ENCODE data around the gene SLC16A12. TPM values are rescaled to one million over a fixed set of nuclear protein-coding genes. Genes with fewer than 3 reads are reported as not detected.
"Not testable (repeated sequence)": the region's sequence is repeated elsewhere in the genome, so short reads cannot be mapped to it uniquely, and the experiment has no call there.

SLC16A12 gene
- total RNA-seq, 1 experiment from 2014 or later, result 0.12 TPM

DNA sequence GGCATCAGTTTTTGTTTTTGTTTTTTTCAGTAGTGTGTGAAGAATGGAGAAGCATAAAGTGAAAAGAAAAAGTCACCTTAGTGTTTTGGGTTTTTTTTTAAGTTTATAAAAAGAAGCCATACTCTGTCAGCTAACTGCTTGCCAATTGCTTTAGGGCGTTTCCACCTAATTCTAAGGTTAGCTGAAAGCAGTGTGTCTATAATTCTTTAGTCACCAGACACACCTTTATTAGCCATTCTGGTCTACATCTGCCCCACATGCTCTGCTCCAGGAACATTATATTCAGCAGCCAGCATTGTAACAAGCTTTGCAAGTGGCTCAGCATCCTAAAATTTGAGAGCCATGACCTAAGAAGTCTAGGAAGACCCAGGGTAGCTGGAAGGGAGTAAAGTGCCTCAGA, 14.1 kb upstream of the SLC16A12 start:
- DNase-seq (ENCODE audit: low read depth), result no peak

DNA sequence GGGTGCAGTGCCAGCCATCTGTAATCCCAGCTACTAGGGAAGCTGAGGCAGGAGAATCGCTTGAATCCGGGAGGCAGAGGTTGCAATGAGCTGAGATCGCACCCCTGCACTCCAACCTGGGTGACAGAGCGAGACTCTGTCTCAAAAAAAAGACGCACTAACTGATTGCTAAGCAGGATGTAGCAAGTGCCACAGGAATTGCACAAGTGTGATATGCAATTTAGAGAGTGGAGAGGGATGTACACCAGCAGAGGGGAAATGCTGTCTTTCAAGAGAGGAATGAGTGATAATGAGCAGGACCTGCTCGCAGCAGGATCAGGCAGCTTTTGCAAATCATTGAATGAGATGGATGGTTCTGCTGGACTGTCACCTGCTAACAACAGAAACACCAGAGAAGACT, 13.3 kb upstream of the SLC16A12 start:
- no peak for DNase-seq (ENCODE audit: low read depth)

DNA sequence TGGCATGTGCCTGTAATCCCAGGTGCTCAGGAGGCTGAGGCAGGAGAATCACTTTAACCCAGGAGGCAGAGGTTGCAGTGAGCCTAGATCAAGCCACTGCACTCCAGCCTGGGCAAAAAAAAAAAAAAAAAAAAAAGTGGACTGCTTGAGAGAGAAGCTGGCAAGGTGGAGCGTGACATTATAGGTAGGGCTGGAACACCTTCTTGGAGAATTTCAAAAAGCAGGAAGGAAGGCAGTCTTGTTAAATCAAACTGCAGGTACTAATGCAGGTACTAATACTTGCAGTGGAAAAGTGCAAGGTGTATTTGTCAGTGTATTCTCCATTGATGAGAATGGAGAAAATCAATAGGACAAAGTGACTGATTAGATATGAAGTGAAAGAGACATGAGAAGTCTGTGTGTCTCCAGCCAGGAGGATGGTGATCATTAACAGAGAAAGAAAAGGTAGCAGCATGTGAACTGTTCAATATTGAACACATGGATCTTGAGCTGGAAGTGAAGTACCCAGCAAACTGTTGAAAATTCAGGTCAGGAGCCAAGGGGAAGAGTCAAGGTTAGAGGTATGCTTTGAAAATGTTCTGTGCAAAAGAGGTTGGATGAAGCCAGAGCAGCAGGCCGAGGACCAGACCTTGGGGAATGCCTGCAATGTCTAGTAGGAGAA, 12.6 kb upstream of the SLC16A12 start:
- no peak for DNase-seq (ENCODE audit: low read depth)

DNA sequence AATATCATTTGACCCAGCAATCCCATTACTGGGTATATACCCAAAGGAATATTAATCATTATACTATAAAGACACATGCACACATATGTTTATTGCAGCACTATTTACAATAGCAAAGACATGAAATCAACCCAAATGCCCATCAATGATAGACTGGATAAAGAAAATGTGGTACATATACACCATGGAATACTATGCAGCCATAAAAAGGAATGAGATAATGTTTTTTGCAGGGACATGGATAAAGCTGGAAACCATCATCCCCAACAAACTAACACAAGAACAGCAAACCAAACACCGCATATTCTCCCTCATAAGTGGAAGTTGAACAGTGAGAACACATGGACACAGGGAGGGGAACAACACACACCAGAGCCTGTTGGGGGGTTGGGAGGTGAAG, 11.3 kb upstream of the SLC16A12 start:
- DNase-seq (ENCODE audit: low read depth), result not testable (repeated sequence)

DNA sequence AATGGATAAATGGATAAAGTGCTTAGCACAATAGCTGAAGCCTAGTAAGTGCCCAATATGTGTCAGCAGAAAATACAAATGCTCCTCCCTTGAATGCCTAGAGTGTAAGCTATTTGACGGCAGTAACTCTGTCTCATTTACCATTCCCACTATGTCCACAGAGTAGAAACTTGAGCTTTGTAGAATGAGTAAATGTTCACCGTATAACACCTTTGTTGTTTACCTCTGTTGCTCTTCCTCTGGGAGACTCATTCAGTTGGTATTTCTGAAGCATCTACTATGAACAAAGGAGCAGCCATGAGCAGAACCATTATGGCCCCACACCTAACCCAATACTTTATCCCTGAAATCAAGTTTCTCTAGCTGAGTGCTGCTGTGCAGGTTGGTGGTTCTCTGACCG, 8.4 kb upstream of the SLC16A12 start:
- no peak for DNase-seq (ENCODE audit: low read depth)

DNA sequence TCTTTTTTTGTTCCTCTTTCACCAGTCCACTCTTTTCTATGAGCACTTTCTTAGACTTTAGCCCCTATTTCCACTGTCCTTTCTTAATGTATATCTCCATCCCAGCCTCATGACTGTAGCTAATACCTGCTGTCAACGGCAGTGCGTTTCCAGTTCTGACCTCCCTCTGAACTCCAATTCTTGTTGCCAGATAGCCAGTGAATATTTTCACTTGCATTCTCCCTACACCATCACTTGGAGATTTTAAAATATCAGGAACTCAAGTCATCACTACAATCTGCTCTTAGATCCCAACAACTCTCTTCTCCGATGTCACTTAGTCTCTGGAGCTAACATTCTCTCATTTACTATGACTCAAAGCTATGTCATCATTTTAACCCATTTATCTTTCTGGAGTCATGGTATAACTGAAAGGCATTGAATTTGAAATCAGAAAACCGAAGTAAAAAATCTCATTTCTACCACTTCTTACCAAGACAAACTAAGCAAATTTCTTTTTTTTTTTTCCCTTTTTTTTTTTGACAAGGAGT, 5.1 kb upstream of the SLC16A12 start:
- DNase-seq (ENCODE audit: low read depth), result peak; percentile 66

DNA sequence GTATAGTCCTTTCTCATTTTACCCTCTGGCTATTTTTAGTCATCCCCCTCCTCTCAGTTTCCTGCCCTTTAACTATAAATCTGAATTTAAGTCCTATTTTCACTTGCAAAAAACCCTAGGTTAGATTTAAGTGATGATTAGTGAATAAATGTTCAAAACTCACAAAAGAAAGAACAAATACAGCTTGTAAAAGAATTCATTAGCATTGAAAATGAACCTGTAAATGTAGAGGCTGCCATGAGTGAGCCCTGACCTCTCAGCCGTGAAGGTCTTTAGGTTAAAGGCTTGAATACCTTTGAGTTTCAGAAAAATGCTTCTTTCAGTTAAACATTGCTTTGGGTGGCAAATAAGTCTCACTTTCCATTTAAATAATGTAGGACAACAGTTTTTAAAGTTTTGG, 2.0 kb upstream of the SLC16A12 start:
- no peak for DNase-seq (ENCODE audit: low read depth)

DNA sequence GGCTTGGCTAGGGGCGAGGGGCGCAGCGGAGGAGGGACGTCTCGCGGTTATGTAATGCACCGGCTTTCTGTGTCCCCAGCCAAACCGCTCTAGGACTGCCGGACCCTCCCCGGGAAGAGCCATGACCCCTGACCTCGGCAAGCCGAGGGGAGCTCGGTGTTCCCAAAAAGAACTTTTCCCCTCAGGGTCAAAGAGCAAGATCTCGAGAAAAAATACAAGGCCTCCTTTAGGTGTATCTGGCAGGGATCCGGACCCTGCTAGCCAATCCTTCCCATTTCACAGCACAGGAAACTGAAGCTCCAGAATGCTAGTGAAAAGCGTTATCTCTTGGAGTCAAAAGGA, 590 bp upstream of the SLC16A12 start:
- DNase-seq (ENCODE audit: low read depth), result no peak

DNA sequence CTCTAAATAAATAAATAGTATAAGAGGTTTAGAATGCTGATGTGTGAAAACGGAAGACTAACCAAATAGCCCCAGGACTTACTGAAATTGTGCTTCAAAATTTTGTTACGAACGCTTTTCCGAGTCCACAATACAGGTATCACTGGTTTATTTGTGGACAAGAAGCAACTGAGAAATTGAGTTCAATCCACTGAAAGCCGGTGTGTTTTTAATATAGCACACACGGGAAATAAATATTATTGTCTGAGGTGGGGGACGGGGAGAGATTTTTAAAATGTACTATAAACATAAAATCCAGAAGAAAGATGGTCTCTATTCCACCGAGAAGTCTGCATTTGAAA, 598 bp downstream of the SLC16A12 start:
- no peak for DNase-seq (ENCODE audit: low read depth)

DNA sequence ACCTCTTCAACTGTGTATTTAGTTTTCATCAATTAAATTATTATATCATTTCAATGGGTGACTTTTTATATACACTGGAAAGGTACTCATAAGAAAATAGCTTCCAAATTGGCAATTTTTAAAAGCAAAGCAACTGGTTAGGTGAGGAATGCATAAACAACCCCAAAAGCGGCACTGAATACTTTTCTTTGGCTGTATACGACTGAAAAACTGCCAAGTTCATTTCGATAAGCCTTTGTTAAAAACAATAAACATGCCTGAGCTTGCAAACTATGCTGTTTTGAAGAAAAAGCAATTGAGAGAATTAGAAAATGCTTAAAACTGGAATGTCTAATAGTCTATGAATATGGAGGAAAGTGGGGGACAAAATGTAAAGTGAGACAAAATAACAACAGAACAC, 2.9 kb downstream of the SLC16A12 start:
- DNase-seq (ENCODE audit: low read depth), result no peak

DNA sequence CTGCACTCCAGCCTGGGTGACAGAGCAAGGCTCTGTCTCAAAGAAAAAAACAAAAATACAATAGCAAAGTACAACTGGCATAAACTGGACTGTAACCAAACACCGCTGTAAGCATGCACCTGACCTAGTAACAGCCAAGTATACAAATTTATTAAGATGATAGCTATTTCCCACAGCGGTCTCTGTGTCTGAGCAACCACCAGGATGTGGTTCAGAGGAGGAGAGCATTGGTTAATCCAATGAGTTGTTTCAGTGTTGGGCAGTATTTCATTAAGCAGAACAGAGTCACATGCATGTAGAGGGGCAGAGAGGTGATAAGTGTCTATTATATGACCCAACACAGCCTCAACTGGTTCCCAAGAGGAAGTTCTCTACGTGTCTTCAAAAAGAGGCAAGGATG, 4.0 kb downstream of the SLC16A12 start:
- no peak for DNase-seq (ENCODE audit: low read depth)

DNA sequence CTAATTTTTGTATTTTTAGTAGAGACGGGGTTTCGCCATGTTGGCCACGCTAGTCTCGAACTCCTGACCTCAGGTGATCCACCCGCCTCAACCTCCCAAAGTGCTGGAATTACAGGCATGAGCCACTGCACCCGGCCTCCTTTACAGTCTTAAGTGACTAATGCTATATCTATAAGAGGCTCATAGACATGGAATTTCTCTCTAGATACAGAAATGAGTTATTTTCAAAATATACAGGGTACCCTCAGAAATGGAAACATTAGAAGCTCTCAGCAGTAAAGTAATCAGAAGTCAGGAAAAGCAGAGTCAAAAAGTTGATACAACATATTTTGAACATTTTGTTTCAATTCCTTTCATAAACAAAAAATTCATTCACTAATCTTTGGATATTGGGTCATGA, 5.7 kb downstream of the SLC16A12 start:
- not testable (repeated sequence) for DNase-seq (ENCODE audit: low read depth)

DNA sequence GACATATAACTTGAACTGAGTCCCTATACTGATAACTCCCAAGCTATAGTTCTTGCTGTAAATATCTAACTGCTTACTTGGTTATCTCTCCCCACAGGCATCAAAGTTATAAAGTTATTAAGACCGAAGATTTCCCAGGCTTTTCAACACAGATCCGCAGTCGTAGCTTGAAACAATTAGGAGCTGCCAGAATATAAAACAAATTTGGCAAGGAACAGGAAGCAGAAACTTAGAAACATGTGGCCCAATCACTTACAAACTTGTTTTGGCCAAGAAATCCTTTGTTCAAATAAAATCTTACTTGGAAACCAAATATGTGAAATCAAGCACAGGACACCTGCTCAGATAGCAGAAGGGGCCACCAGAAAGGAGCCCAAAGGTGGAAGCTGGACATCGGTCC, 9.0 kb downstream of the SLC16A12 start:
- no peak for DNase-seq (ENCODE audit: low read depth)

DNA sequence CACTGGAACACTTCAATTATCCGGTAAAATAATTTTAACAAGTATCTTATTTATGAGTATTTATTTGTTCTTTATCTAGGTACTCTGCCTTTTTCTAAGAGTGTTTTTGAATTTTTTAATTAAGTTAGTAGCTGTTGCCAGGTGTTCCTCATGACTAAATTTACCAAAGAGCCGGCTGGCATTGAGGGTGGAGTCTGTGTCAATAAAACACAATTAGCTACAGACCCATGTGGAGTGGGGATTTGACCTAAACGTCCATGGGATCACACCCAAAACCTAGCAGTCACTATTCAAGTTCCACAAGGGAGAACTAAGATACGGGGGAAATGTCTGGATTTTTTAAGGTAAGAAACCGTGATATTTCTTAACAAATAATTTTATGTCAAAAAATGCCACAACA, 9.8 kb downstream of the SLC16A12 start:
- DNase-seq (ENCODE audit: low read depth), result no peak

DNA sequence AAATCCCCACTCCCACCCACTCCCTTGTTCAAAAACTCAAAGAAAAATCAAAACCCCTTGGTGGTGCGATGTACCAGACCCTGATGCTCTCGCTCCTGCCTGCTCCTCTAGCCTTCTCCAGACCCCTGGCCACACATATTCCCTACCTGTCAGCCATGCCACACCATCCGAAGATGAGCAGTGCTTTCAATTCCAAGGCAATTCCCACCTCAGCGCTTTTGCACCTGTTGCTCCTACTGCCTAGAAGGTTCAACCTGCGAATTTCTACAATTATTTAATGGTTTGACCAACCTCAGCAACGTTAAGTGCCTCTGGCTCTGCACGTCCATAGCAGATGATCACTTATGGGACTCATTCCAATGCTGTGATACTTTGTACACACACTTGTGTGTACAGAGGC, 11.1 kb downstream of the SLC16A12 start:
- no peak for DNase-seq (ENCODE audit: low read depth)

DNA sequence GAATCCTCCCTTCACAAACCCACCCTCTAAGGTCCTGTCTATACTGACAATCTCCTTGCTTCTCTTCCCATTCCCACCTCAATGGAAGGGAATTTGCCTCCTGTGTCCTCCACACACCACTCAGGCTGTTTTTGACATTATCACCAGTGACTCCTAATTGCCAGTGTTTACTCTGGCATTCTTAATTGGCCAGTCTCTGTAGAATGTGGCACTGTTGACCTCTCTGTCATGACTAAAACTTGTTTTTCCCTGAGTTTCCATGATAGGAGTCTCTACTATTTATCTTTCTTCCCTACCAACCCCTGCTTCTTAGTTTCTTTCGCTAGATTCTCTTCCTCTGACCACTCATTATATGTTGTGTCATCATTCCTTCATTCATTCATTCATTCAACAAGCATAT, 12.1 kb downstream of the SLC16A12 start:
- DNase-seq (ENCODE audit: low read depth), result no peak

DNA sequence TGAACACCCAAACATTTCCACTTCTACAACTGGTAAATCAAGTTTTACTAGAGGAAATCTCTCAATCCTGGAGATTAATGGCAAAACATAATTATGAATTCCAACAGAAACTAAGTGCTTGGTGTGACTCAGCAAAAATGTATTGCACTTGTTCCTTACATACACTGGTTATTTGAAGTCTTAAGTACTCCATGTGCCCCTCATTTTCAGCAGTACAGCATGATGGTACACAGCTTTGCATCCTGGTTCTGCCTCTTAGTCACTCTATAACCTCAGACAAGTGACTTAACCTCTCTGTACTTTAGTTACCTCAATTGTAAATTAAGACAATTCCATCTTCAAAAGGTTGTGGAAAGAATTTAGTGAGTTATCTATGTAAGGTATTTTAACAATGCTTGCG, 12.9 kb downstream of the SLC16A12 start:
- no peak for DNase-seq (ENCODE audit: low read depth)

DNA sequence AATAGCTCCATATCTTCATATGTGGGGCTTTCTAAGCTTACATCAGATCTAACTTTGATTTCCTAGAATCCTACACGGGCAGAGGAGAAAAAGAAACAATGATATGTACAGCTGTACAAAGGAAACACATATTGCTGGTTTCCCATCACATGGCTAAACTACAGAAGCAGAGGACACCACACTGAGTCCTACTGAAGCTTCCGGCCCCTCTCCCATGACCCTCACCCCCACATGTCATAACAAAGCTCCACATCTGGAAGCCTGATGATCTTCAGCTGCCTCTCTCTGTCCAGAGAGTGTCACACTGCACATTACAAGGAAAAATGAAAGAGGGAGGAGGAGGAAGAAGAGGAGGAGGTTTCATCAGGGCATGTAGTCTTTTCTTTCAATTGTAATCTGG, 14.0 kb downstream of the SLC16A12 start:
- DNase-seq (ENCODE audit: low read depth), result no peak

DNA sequence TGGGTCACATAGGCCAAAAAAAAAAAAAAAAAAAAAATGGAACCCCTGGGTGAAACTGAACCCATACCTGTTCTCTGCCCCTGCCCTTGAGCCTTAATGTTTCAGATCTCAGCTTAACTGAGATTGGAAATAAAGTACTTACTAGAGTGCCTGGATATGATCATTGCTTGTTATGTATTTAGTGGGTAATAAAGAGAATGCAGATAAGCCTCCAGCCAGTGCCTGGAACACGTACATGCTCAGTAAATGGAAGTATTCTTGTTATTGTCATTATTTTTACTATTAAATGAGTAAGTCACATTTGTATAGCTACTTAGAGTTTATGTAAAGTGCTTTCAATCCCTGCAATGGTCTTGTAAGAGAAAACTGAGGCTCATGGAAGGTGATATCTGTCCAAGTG, 14.7 kb downstream of the SLC16A12 start:
- DNase-seq (ENCODE audit: low read depth), result no peak

DNA sequence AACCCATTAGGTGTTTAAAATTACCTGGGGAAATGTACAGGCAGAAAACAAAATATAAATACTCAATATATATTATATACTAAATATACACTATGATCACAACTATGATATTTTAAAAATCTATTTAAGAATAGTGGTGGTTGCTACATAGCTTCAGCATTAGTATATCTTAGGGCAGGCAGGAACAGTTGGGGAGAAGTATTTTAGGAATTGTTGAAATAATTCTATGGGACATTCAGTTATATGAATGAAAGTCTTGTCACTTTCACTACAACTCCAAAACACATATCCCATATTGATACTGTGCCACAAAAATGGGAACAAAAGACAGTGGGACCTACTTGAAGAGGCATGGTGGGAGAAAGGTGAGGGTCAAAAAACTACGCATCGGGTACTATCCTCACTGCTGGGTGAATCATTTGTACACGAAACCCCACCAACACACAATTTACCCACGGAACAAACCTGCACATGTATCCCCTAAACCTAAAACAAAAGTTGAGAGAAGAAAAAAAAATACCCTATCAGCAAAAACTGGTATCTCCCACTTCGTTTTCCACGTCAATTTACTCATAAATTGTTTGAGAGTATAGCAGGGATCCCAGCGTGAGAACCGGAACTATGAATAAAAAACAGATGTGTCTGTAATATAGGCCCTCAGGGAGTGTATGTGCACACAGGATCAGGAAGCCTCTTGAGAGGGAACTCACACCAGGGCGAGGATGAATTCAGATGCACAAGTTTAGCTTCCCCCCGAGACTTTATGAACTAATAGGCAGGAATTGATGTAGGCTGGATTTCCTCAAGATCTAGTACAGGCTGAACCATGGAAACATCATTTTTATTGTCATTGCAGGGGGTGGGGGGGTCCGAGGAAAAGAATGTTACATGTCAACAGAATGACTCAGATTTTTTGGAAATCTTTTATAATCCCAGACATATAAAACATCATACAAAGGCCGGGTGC, 16.2 kb downstream of the SLC16A12 start:
- DNase-seq (ENCODE audit: low read depth), result peak; percentile 91

DNA sequence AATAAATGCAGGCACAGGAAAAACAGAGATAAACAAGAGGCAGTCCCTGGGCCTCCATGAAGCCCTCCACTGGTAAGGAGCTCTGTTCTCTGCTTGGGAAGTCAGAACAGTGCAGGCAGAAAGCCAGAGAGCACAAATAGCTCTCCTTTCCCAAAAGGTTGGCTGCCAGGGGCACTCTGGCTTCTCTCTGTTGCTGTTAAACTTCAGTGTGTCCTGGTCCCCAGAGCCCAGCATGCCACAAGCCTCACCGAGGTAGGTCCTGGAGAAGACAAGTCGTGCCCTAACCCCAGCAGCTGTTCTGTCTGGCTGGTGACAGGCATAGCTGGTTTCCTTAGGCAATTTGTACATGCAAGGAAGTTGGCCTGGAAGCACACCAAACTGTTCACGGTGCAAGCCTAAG, 17.3 kb downstream of the SLC16A12 start:
- DNase-seq (ENCODE audit: low read depth), result no peak

DNA sequence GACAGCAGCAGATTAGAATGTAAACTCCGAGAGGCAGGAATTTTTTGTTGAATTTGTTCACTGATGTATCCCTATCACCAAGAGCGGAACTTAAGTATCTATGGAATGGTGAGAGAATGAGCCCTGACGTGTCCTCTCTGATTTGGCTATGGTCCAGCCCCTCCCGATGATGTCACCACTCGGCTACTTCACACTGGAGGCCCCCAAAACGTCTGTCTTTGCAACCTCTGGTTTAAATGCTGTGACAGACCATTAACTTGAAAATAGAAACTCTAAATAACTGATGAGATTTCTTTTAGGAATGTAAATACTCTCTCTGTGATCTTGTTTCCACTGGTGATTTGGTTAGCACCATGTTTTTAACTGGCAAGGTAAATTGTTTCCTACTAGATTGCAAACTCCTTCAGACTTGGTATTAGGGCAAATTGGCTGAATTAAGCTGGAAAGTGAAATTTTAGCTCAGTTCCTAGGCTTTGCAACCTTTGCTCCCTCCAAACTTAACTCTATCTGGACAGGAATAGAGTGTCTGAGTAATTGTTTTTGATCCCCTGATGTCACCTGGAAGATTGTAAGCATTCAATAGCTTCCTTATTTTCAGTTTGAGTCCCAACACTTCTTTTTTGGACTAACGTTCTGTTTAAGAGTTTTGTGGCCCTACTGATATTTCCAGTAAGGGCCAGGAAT, 19.1 kb downstream of the SLC16A12 start:
- peak; percentile 82 for DNase-seq (ENCODE audit: low read depth)
